Measurements from ENCODE around the gene RTF1.

Gene RTF1

GRCh38 chr15:41511899-41512369 is 95.0 kb downstream of the RTF1 start:
- H3K27ac ChIP-seq, result no peak overlapping the region
- no peak for TF ChIP-seq CTCF (conservative IDR thresholded peaks at IDR 0.05)

DNA sequence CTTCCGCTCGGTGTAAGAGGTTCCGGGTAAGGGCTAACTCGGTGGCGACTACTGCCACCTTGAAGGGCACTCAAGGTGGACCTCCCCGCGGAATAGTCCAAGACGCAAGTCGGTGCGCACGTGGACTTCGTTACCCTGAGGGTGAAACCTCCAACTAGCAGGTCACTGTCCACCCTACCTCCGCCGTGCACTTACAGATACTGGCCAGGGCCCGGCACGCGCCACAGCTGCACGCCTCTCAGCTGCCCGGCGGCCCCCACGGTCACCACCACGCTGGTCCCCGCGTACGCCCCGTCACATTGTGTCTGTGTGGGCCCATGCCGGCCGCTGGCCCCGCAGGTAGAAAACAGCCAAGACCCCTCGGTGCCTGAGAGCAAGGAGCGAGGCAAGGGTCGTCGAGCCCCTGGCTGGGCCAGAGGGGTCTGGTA is 95.6 kb downstream of the RTF1 start:
- no peak for TF ChIP-seq CTCF (conservative IDR thresholded peaks at IDR 0.05)
- no peak overlapping the region for H3K27ac ChIP-seq

DNA sequence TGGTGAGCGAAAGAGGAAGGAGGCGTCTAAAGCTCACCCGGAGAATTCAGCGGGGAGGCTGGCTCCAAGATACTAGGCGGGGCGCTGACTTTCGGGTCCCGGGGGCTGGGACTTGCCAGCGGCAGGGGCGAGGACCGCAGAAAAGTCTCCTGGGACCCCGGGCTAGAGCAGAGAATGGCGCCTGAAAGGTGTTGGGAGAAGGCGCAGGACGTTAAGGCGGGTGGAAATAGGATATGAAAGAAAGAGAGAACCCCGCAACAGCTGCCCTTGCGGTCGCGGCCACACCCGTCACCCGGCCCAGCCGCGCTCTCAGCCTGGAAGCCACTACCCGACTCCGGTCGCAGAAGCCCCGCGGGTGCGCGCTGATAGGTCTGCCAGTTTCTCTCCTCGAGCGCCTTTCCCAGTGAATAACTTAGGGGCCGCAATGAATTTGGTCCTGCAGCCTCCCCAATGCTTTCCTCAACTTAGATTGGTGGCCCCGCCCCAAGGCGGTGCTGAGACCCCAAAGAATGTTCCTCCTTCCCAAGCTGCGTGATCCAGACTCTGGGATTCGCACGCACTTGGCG is 96.1 kb downstream of the RTF1 start:
- no peak overlapping the region for H3K27ac ChIP-seq
- no peak for TF ChIP-seq CTCF (conservative IDR thresholded peaks at IDR 0.05)

- no peak within 1 kb of the TSS for H3K27ac ChIP-seq
- no peak for TF ChIP-seq CTCF (conservative IDR thresholded peaks at IDR 0.05)
These were observed 96.8 kb downstream of the RTF1 start, which contains the start of gene LTK for GRCh38 chr15:41513506-41514227. LTK (minus strand) TSS chr15:41513827; CDS start chr15:41513709, 118 bp downstream.

DNA sequence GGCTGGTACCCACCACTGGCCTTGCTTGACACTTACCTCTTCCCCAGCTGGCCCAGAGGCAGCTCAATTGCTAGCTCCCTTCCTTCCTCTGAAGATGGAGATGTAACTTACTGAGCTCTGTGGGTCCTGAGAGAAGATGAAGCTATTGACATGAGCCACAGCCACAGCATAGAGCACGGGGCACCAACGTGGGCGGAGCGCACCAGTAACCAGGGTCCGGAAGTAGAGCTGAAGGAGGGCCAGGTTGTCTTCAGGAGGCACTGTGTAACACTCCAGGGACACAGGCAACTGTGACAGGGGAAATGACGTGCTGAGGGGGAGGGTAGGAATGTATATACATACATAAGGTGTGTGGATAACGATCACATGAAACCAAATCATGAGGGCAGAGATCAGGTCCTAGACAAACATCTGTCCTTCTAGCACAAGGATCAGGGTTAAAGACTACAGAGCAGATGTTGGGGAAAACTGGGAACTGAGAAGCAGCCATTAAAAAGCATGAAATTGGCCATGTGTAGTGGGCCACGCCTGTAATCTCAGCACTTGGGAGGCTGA is 101.1 kb downstream of the RTF1 start:
- TF ChIP-seq CTCF (conservative IDR thresholded peaks at IDR 0.05), result no peak
- no peak overlapping the region for H3K27ac ChIP-seq

DNA sequence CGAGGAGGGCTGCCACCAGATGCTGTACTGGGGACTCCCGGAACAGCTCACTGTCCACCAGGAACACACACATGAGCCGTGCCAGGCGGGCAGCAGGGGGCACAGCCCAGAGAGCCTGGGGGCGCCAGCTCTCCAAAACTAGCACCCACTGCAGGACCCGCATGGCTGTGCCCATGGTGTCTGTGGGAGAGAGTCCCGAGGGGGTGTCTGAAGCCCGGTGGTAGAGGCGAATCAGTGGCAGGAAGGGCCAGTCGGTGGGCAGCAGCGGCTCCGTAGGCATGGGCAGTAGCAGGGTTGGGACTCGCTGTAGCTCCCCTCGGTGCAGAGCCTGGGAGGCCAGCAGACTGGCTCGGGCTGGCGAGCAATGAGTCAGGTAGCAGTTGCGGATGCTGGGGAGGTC is 103.7 kb downstream of the RTF1 start:
- TF ChIP-seq CTCF (conservative IDR thresholded peaks at IDR 0.05), result no peak

DNA sequence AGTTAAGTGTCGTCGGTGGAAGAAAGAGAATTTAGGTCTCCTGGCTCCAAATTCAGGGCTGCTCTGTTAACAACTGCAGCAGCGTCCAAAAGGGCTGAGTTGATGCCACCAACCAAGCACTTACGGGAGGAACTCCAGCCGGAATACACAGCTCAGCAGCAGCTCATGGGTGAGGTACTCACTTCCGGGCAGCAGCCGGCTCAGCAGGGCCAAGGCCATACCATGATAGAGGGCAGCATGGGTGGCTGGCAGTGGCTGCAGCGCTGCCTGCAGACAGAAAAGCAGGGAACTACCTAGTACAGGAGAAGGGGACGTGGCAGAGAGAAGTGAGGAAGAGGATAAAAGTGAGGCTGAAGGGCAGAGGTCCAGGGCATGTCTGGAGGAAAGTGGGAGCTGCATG is 104.7 kb downstream of the RTF1 start:
- no peak overlapping the region for H3K27ac ChIP-seq
- no peak for TF ChIP-seq CTCF (conservative IDR thresholded peaks at IDR 0.05)

More for the DNA sequence above, 103.7 kb downstream of the RTF1 start:
- H3K27ac ChIP-seq, result no peak overlapping the region

All from VCaP (cell line).